B cell (primary cell): Measurements from ENCODE around the gene THOC7.

Experiments used
- CTCF ChIP-seq: fragments of 200-600 bp; IDR thresholded peaks from one replicate; pipeline ENCODE4 v1.8.0; 2022; ENCODE audit warnings: antibody characterized with exemption, mild to moderate bottlenecking
- EZH2 ChIP-seq: IDR thresholded peaks from 2 replicates; pipeline ENCODE4 v1.6.1; 2012; ENCODE audit warnings: borderline replicate concordance, low read depth, mild to moderate bottlenecking, moderate library complexity, low read length; ENCODE audit not compliant: insufficient read depth, poor library complexity, severe bottlenecking

GRCh38 chr3:63860776-63861175 lies 2.8 kb downstream of the THOC7 start:
- TF ChIP-seq CTCF (no peak), EZH2 (no peak)
